HG03520 (cell line): ENCODE results near the gene TMED6.

Source experiments
- ATAC-seq: cut with Tn5 transposase; IDR thresholded peaks from one replicate; pipeline ENCODE4 v1.9.1; 2021; ENCODE audit warnings: mild to moderate bottlenecking, moderate library complexity; ENCODE audit not compliant: unreplicated experiment

Gene TMED6

GRCh38 chr16:69351309-69352027 lies at the start of gene TMED6:
Gene TMED6 (minus strand): TSS chr16:69351786. CDS start chr16:69351753, 33 bp downstream.
- no peak for ATAC-seq

- no peak for ATAC-seq
Measured at GRCh38 chr16:69399361-69399760, 47.8 kb upstream of the TMED6 start.

GRCh38 chr16:69397821-69398521 lies 46.4 kb upstream of the TMED6 start:
- ATAC-seq, result no peak

DNA sequence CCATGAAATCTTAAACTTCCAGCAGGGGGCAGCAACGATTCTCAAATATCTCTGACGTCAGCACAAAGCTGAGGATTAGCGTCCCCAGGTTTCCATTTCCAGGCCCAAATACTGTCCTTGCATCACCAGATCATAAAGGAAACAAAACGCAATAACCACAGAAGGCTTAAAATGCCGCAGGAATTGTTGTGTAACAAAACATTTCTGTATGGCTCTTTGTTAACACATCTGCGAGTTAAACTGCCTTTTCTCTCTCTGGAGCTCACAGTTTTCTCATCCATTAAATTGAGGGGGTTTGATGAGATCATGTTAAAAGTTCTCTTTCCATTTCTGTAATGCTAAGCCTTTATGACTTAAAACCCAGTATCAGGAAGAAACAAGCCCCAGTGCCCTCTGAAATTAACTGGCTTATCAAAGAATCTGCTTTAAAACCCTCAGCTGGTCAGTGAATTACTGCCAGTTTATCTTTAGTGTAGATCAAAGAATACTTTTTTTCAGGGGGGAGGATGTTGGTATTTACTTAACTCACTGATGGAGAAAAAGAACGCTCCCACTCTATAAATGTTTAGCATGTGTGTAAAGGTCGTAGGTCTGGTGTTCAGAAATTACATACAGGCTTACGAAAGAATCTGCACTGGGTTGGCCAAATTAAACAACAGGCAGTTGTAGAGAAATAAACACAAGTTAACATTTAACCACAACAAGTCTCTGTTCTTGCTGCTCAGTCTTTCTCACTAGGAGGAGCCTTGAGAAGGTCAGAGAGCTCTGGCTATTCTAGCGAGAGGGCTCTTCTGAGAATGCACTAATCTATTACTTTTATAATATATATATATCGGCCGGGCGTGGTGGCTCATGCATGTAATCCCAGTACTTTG lies 44.8 kb upstream of the TMED6 start:
- no peak for ATAC-seq

DNA sequence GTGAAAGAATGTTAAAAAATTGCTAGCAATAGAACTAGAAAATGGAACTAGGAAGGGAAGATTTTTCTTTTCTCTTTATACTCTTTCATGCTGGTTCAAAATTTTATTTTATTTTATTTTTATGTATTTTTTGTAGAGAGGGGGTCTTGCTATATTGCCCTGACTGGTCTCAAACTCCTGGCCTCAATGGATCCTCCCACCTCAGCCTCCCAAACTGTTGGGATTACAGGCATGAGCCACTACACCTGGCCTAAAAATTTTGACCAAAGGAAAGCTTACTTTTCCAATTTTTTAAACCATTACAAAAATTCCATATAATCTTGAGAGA lies 44.2 kb upstream of the TMED6 start:
- ATAC-seq, result no peak

GRCh38 chr16:69393898-69394849 lies 42.6 kb upstream of the TMED6 start:
- ATAC-seq, result no peak

GRCh38 chr16:69386596-69386995 lies 35.0 kb upstream of the TMED6 start:
- ATAC-seq, result no peak

DNA sequence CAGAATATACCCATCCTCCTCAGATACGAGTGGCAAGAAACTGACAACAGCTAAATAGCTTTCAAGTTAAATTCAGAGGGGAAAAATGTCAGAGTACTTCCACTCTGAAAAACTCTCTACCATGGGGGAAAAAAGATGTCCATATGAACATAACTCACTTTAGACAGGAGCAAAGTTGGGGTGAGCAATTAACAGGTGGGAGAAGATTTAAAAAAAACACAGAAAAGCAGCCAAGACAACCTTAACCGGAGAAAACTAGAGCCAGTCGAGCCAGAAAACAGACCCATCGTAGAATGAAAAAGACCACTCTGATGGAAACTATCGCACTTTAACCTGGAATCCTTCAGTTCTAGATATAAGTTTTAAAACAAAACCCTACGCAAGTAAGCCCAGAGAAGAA lies 33.4 kb upstream of the TMED6 start:
- no peak for ATAC-seq

DNA sequence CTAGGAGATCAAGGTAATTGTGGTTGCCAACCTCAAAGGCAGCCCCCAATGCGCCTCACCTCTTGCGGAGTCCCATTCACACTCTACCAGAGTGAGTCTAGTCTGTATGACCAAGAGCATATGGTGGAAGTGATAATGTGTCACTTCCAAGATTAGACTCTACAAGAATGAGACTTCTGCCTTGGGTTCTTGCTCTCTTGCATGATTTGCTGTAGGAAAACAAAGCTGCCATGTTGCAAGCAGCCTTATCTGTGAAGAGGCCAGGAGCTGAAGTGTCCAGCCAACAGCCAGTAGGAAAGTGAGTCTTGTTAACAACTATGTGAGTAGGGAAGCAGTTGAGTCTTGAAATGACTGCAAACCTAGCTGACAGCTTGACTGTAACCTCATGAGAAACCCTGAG lies 30.8 kb upstream of the TMED6 start:
- no peak for ATAC-seq

GRCh38 chr16:69381231-69381630 lies 29.6 kb upstream of the TMED6 start:
- ATAC-seq, result no peak

DNA sequence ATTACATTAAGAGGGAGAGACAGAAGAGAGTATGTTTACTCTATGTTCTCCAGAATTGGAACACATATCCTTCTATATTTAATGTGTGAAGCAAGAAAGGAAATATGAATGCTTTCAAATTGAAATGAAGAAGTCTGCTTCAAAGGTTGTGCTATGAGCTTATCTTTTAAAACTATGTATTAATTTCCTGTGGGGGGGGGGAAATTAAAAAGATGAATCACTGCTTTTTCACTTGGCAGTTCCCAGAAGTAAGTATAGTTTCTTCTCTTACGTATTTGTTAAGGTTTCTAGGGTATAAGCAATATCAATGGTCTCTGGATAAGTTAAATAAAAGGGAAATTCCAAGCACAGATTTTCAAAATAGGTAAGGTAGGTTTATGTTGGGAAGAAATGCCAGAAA lies 27.2 kb upstream of the TMED6 start:
- ATAC-seq, result no peak

DNA sequence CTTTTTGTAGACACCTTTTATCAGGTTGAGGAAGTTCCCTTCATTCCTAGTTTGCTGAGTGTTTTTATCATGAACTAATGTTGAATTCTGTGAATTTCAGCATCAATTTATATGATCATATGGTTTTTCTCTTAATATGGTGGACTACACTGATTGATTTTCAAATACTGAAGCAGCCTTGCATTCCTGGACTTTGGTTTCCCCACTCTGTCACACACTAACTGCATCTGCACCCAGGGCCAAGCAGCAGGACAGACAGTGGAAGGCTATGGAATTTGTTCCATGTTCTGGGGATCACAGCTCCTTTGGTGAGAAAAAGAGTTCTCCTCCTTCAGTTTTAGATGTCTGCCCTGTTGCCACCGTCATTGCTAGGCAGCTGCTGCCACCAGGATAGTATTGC lies 26.4 kb upstream of the TMED6 start:
- ATAC-seq, result no peak

DNA sequence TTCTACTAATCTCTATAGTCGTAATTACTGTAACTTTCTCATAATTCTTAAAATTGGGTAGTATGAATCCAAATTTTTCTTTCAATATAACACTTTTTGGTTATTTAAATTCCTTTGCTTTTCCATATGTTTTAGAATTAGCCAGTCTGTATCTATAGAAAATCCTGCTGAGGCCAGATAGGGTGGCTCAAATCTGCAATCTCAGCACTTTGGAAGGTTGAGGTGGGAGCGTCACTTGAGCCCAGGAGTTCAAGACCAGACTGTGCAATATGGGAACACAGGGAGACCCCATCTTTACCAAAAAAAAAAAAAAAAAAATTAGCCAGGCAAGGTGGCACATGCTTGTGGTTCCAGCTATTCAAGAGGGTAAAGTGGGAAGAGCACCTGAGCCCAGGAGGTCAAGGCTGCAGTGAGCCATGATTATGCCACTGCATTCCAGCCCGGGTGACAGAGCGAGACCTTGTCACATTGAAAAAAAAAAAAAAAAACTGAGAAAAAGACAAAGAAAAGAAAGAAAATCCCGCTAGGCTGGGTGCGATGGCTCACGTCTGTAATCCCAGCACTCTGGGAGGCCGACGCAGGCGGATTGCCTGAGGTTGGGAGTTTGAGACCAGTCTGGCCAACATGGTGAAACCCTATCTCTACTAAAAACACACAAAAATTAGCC lies 24.9 kb upstream of the TMED6 start:
- no peak for ATAC-seq

DNA sequence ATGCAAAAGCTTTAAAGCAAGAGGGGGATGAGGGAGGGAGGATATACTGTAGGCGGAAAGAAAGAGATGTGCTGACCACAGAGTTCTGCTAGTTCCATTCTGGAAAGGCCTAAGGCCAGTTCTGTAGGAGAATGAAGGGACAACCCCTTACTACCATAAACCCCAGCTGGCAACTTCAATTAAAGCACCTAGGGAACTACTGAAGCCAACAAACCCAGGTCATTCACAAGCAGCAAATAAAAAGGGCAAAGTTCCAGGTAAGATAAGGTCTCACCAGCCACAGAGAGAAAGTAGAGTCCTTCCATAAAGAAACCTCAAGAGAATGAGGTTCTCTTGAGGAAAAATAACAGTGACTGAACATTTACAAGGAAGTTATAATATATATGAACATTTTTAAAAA lies 21.4 kb upstream of the TMED6 start:
- no peak for ATAC-seq

- ATAC-seq, result no peak
Measured at GRCh38 chr16:69371564-69371963, 20.0 kb upstream of the TMED6 start.

- no peak for ATAC-seq
Measured at GRCh38 chr16:69368866-69369265, 17.3 kb upstream of the TMED6 start.

DNA sequence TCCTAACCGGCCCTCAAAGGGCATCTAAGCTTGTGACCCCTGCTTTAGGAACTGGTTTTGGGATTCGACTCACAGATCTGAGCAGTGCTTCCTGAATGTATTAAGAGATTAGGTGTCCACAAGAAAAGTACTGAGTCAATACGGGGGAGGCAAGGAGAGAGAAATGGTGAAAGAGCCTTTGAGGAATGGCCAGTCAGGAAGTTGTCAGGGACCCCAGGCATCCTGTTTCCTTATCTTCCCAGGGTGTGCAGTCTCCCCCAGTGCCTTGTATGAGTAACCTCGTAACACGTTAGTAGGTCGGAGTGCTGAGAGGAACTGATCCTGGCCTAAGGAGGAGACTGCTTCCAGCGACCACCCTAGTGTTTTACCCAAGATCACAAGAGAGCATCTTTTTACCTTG lies 16.4 kb upstream of the TMED6 start:
- ATAC-seq, result no peak

DNA sequence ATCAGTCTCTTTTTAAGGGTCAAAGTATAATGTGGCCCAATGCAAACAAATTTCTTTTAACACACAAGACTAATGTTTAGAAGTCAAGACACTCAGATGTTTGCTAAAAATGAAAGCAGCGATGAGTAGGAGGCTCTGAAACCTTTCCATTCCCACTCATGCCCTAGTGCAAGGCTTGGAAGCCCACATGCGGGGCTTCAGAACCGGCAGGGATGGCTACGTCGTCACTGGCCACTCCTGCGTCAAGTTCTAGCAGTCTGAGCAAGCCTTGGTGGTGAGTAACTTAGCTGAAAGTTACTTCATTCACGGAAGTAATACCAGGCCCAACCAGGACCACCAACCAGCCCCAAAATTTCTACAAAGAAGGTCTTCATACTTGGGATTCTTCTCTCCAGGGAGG lies 14.8 kb upstream of the TMED6 start:
- ATAC-seq, result no peak

DNA sequence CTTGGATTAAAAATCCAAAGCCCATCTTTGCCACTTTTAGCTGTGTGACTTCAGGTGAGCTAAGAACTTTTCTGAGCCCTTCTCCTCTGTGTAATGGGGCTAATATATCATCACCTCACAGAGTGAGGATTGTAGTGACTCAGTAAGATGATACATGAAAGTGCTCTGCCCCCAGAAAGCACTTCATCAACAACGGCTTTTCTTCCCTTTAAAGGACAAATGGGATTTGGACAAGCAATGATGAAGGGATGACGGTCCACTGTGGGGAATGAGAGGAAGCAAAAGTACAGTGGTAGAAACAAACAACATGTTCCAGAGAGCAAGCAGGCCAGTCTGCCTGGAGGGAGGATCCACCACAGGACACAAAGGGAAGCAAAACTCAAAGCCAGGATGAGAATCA lies 14.3 kb upstream of the TMED6 start:
- ATAC-seq, result no peak

DNA sequence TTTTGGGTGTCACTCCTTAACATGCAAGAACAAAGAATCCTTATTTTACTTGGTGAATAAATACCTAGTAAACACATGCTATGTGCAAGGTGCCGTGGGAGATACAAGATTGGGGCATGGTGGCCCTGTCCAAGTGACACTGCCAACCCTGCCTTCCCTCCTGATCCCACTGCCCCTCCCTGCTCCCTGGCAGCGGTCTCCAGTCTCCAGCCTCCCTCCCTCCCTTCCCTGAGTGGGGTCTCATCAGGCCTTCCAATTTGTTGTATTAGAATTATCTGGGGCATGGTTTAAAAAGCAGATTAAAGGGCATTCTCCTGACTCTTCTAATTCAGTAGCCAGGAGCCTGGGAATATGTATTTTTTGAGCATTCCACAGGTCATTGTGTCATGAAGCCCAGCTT lies 12.5 kb upstream of the TMED6 start:
- ATAC-seq, result no peak
